ENCODE results near the gene KLF1. TPM values are rescaled to one million over a fixed set of nuclear protein-coding genes. Genes with fewer than 3 reads are reported as not detected.

The KLF1 gene
- total RNA-seq, 1 experiment from 2014 or later = 0.22 TPM

DNA sequence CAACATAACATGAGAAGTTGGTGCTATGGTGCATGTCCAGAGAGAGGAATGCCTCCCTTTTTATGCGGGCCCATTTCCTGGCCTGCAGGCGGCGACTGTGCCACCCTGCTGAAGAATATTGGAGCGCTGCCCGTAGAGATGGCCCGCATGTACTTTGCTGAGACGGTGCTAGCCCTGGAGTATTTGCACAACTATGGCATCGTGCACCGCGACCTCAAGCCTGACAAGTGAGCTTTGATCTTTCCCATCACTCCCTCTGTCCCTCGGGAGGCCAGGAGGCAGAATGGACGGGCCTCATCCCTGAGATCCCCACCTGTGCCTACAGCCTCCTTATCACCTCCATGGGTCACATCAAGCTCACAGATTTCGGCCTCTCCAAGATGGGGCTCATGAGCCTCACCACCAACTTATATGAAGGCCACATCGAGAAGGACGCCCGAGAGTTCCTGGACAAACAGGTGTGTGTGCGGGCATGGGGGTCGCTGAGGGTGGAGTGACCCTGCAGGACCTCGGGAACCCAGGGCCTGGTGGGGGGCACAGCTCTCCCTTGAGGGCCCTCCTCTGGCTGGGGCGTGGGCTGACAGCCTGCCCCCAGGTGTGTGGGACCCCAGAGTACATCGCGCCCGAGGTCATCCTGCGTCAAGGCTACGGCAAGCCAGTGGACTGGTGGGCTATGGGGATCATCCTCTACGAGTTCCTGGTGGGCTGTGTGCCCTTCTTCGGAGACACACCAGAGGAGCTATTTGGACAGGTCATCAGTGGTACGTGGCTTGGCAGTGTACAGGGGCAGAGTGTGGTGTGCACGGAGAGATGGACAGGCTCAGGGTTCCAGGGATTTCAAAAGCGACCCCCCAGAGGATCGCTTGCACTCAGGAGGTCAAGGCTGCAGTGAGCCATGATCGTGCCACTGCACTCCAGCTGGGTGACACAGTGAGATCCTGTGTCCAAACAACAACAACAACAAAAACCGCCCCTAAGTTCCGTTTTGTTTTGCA is 22.0 kb downstream of the KLF1 start:
- Histone ChIP-seq H3K4me3 (no peak overlapping the region), H3K27ac (no peak overlapping the region), H3K36me3 (ENCODE audit: low read depth) (no peaks in the 10 kb centered on the region), H2AFZ (no peak overlapping the region), H3F3A (ENCODE audit: insufficient read depth, low read depth) (peaks cover 10% of the 10 kb centered on the region; the same call in 1 of the 2 replicates), H3K27me3 (ENCODE audit: insufficient read depth, low read depth) (no peaks in the 10 kb centered on the region), H3K4me1 (replicated peaks; ENCODE audit: insufficient read depth) (no peaks in the 10 kb centered on the region), H4K20me1 (ENCODE audit: insufficient read depth) (no peaks in the 10 kb centered on the region), H3K9me3 (ENCODE audit: insufficient read depth, low read depth) (no peaks in the 10 kb centered on the region), H3K4me2 (no peak overlapping the region), H3K9me2 (ENCODE audit: insufficient read depth) (no peaks in the 10 kb centered on the region), H3K79me2 (ENCODE audit: low read depth) (no peaks in the 10 kb centered on the region)
- ChIA-PET CTCF (no interaction called here), POLR2A (ENCODE audit: unreplicated experiment) (interaction anchor here (0.7 kb wide), 1 partner anchor 15 kb away, joined by 4 read pairs; no protein-coding TSS in a partner anchor)
- intact Hi-C loops (cut with micrococcal nuclease; ENCODE audit: unreplicated experiment) = no loop called here
- no peak for DNase-seq
- BruUV-seq (replicated peaks) = no TSS peak
- no peak for TF ChIP-seq EZH2 (IDR thresholded peaks at IDR 0.05; ENCODE audit: low read depth)
- TF ChIP-seq, protein P1, sequence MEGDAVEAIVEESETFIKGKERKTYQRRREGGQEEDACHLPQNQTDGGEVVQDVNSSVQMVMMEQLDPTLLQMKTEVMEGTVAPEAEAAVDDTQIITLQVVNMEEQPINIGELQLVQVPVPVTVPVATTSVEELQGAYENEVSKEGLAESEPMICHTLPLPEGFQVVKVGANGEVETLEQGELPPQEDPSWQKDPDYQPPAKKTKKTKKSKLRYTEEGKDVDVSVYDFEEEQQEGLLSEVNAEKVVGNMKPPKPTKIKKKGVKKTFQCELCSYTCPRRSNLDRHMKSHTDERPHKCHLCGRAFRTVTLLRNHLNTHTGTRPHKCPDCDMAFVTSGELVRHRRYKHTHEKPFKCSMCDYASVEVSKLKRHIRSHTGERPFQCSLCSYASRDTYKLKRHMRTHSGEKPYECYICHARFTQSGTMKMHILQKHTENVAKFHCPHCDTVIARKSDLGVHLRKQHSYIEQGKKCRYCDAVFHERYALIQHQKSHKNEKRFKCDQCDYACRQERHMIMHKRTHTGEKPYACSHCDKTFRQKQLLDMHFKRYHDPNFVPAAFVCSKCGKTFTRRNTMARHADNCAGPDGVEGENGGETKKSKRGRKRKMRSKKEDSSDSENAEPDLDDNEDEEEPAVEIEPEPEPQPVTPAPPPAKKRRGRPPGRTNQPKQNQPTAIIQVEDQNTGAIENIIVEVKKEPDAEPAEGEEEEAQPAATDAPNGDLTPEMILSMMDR (conservative IDR thresholded peaks at IDR 0.05) = no peak

DNA sequence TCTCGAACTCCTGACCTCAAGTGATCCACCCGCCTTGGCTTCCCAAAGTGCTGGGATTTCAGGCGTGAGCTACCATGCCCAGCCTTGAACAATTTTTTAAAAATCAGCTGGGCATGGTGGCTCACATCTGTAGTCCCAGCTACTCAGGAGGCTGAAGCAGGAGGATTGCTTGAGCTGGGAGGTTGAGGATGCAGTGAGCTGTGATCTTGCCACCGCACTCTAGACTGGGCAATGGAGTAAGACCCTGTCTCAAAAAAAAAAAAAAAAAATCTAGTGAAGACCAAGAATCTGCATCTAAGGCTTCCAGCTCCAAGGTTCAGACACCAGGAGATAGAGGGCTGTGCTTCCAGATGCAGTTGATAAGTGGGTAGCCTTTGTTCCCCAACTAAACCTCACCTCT is 22.9 kb downstream of the KLF1 start:
- Histone ChIP-seq H3K4me2 (no peak overlapping the region), H3K9me2 (ENCODE audit: insufficient read depth) (no peaks in the 10 kb centered on the region), H3F3A (ENCODE audit: insufficient read depth, low read depth) (peaks cover 10% of the 10 kb centered on the region; the same call in 1 of the 2 replicates), H3K27ac (no peak overlapping the region), H3K27me3 (ENCODE audit: insufficient read depth, low read depth) (no peaks in the 10 kb centered on the region), H3K9me3 (ENCODE audit: insufficient read depth, low read depth) (no peaks in the 10 kb centered on the region), H3K4me3 (no peak overlapping the region), H3K4me1 (replicated peaks; ENCODE audit: insufficient read depth) (no peaks in the 10 kb centered on the region), H2AFZ (no peak overlapping the region), H3K79me2 (ENCODE audit: low read depth) (no peaks in the 10 kb centered on the region), H4K20me1 (ENCODE audit: insufficient read depth) (no peaks in the 10 kb centered on the region), H3K36me3 (ENCODE audit: low read depth) (no peaks in the 10 kb centered on the region)
- no peak for DNase-seq
- TF ChIP-seq, protein P1 (conservative IDR thresholded peaks at IDR 0.05) = no peak
- TF ChIP-seq EZH2 (IDR thresholded peaks at IDR 0.05; ENCODE audit: low read depth) = no peak
- intact Hi-C loops (cut with micrococcal nuclease; ENCODE audit: unreplicated experiment) = no loop called here
- CTCF ChIA-PET = no interaction called here
- BruUV-seq (replicated peaks) = no TSS peak
- POLR2A ChIA-PET (ENCODE audit: unreplicated experiment) = no interaction called here

GRCh38 chr19:12859546-12859945 is 27.5 kb downstream of the KLF1 start:
- no peak overlapping the region for H2AFZ ChIP-seq
- peaks cover 7% of the 10 kb centered on the region; the same call in 1 of the 2 replicates for H3F3A ChIP-seq (ENCODE audit: insufficient read depth, low read depth)
- H3K4me1 ChIP-seq (replicated peaks; ENCODE audit: insufficient read depth) = no peaks in the 10 kb centered on the region
- H3K27me3 ChIP-seq (ENCODE audit: insufficient read depth, low read depth) = no peaks in the 10 kb centered on the region
- no peaks in the 10 kb centered on the region for H3K79me2 ChIP-seq (ENCODE audit: low read depth)
- H3K36me3 ChIP-seq (ENCODE audit: low read depth) = no peaks in the 10 kb centered on the region
- no peaks in the 10 kb centered on the region for H3K9me3 ChIP-seq (ENCODE audit: insufficient read depth, low read depth)
- H3K27ac ChIP-seq = no peak overlapping the region
- no peaks in the 10 kb centered on the region for H3K9me2 ChIP-seq (ENCODE audit: insufficient read depth)
- H4K20me1 ChIP-seq (ENCODE audit: insufficient read depth) = no peaks in the 10 kb centered on the region
- intact Hi-C loops (cut with micrococcal nuclease; ENCODE audit: unreplicated experiment) = no loop called here
- BruUV-seq (replicated peaks) = no TSS peak
- no peak for DNase-seq
- H3K4me3 ChIP-seq = no peak overlapping the region
- POLR2A ChIA-PET (ENCODE audit: unreplicated experiment) = no interaction called here
- TF ChIP-seq, protein P1 (conservative IDR thresholded peaks at IDR 0.05) = no peak
- TF ChIP-seq EZH2 (IDR thresholded peaks at IDR 0.05; ENCODE audit: low read depth) = no peak
- no peak overlapping the region for H3K4me2 ChIP-seq
- CTCF ChIA-PET = no interaction called here

Data from PC-9 (cell line).